G401.6 (cell line): ENCODE data around the gene ADAMTS2.

Experiments
- FAIRE-seq: peaks from 2 replicates; lab custom pipeline; 2012; peaks lifted over from hg19 to GRCh38; lab: Jason Lieb, UNC

Gene ADAMTS2

DNA sequence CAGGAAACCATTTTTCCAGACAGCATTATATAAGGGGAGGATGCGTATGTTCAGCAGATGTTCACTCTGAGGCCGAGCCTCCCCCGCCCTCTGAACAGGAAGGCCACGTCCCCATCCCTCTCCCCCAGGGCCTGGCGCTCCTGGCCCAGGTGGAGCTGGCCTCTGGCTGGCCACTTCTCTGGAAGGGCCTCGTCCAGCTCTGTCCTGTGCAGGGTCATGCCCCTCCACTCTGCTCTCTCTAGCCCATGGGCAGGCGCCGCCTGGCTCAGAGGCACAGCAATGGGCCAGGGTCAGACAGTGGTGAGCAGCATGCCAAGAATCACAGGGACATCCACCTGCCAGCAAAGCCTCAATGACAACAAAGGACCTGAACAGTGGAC, 34.2 kb downstream of the ADAMTS2 start:
- FAIRE-seq: no peak

DNA sequence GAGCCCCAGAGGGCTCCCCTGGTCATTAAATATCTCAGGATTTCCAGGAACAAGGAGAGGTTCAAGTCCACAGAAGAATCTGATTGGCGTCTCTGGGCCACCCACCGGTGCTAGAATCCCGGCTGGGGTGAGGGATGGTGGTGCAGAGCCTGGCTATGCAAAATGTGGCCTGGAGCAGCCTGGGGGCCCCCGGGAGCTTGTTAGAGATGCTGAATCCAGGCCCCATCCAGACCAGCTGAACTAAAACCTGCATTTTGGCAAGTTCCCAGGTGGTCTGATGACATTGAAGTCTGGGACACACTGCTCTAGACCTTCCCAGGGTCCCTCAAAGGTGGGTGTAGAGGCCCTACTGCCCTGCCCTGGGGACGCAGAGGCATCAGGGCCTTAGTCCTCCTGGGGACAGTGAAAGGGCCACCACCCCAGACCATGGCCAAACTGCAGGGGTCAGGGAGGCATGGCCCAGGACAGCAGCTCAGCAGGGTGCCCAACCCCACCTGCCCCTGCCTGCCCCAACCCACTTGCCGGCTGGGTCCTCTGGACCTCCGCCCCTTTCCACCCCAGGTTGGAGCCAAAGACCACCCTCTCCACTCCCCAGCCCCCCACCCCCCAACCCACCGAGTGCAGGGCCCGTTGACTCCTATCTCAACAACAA, 34.7 kb downstream of the ADAMTS2 start:
- FAIRE-seq: no peak

DNA sequence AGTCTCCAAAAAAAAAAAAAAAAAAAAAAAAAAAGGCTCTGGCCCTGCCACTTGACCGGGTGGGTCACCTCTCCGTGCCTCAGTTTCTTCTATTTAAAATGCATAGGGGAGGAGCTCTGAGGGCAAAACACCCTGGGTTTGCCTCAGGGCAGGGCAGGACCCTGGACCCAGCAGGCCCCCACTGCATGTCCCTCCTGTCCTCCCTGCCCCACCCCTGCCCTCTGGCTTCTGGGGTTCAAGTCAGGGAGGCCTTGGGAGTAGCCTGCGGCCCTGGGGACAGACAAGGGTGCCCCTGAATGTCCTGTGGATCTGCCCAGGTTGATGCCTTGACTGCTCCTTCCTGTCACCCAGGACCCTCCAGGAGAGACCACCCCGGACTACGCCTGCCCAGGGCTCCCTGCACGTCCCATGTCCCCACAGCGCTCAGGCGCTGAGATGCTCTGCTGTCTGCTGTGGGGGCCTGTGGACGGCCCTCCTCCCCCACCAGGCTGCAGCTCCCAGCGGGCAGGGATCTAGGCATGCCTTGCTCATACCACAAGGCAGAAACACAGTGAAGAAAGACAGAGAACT, 35.4 kb downstream of the ADAMTS2 start:
- no peak for FAIRE-seq

DNA sequence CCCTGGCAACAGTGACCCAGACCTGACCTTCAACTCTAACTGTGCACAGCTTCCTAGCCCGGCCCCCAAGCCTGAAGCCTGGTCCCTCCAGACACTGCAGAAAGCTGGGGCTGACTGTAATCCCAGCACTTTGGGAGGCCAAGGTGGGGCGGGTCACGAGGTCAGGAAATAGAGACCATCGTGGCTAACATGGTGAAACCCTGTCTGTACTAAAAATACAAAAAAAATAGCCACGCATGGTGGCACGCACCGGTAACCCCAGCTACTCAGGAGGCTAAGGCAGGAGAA, 35.9 kb downstream of the ADAMTS2 start:
- FAIRE-seq: no peak

DNA sequence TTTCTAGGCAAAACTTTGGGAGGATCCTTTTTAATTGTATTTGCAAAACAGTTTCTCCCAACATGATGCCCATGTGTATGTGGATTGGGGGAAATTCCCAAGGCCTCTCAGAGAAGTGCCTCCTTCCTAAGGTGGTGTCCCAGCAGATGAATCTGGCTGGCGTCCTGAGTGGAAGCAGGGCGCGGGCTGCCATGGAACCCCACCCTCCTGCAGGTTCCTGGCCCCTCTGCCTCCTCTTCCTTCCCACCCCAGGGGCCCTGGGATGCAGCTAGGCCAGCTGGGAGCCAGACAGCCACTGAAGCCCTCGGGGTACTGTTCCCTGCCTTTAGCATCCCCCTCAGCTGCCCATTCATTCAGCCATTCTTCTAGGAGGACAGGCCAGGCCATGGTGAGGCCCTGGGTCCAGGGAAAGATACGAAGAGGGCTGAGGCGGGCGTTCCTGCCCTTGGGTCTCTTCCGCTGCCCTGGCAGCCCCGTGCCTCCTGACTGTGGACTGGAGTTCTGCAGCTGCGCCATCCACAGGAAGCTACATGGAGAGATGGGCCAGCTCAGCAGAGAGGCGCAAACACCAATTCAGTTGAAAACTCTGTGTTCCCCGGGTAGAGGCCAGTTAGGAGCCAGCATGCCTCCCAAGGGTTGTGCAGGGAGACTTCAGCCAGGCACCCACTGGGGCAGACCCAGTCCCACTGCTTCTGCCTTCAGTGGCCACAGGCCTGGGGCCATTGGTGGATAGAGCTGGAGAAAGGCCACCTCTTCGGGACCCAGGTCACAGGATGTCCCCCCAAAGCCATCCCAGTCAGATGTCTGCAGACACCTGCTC, 36.5 kb downstream of the ADAMTS2 start:
- no peak for FAIRE-seq

DNA sequence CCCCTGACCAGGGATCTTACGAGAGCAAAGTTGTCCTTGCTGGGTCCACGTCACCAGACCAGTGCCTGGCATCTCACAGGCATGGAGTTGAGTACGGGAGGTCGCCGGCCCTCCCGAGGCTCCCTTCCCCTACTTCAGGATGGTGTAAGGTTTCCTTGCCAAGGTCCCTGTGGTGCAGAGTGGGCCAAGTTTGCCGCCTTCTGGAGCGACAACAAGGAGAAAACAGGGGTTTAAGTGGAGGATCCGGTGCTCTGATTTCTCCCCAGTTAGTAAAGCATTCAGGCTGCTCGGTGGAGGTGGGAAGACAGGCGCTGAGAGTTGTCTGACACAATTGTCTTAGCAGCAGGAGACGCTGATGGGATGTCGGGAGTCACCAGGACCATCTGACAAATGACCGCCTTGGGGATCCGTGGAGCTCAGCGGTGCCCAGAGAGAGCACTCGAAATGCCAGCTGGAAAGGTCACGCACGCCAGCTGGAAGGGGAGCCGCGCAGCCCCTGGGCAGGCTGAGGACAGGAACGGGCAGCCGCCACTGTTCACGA, 37.3 kb downstream of the ADAMTS2 start:
- FAIRE-seq: no peak

DNA sequence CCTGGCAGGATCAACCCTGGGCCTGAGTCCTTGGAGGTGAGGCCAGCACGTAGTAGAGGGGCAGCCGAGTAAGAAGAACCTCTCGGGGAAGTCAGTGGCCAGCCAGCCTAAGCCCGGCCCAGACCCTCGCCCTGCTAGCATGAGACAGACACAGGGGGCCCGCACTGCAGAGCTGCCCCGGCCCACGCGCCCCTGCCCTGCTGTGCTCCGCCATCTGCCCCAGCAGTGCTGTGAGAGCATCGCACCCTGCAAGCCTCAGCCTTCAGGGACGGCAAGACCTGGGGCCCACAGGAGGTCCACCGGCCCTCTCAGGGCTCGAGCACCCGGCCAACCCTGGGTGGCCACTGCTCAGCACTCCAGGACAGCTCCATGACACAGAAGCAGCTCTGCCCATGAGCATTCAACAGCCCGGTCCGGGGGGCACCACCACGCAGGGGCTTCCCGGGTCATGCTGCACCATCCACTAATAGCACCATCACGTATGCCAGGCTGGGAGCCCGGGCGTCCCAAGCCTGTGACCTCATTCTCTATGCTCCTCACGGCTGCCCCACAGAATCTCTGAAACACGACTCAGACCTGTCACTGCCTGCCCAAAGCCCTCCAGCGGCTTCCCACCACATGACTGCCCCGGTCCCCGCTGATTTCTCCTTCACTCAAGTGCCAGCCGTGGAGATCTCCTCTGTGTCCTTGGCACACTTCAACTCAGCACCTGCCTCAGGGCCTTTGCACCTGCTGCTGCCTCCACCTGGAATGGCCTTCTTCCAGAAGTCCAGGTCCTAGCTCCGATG, 38.1 kb downstream of the ADAMTS2 start:
- no peak for FAIRE-seq

DNA sequence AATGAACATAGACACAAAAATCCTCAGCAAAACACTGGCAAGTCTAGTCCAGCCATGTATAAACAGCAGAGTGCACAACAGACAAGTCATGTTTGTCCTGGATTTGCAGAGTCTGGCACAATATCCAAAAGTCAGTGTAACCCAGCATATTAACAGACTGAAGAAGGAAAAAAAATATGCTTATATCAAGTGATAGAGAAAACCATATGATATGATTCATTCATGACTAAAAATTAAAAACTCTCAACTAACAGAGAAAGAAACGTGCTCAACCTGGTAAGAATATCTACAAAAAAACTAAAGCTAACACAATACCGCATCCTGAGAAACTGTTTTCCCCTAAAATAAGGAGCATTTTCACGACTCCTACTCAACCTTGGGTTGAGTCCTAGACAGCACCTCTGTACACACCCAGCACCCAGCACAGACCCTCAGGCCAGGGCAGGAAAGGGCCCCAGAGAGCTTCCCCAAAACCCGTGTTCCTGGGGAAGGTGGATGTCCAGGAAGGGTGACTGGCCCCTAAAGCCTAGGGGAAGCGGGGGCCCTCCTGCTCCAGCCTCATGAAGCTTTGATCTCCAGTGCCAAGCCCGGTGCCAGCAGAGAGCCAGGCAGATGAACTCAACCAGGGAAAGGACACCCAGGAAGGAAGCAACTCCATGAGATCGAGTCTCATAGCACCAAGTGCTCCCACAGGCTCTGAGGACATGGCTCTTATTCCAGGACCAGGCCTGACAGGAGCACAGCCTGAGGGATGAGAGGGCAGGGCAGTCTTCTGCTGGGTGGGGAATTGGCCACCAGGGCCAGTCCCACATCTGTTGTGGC, 38.9 kb downstream of the ADAMTS2 start:
- FAIRE-seq: no peak

DNA sequence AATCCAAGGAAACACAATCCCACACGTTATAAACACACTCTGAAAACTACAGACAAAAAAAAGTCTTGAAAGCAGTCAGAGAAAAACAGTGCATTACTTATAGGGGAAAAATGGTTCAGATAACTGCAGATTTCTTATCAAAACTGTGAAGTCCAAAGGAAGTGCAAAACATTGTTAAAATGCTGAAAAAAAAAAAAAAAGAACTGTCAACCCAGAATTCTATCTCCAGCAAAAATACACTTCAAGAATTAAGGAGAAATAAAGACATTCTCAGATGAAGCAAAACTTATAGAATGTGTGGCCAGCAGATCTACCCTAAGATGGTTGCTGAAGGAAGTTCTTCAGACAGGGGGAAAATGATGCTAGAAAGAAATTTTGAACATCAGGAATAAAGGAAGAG, 40.4 kb downstream of the ADAMTS2 start:
- FAIRE-seq: no peak

DNA sequence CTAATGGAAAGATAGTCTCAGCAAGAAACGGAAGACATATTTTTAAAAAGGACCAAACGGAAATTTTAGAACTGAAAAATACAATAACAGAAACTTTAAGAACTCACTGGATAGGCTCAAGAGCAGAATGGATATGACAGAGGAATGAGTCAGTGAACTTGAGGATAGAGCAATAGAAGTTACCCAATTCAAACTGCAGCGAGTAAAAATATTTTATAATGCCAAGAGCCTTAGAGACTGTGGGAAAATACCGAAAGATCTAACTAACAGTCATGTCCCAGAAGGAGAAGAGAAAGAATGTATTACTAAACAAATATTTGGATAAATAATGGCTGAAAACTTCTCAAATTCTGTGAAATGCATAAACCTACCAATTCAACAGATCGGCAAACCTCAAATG, 40.8 kb downstream of the ADAMTS2 start:
- FAIRE-seq: no peak

DNA sequence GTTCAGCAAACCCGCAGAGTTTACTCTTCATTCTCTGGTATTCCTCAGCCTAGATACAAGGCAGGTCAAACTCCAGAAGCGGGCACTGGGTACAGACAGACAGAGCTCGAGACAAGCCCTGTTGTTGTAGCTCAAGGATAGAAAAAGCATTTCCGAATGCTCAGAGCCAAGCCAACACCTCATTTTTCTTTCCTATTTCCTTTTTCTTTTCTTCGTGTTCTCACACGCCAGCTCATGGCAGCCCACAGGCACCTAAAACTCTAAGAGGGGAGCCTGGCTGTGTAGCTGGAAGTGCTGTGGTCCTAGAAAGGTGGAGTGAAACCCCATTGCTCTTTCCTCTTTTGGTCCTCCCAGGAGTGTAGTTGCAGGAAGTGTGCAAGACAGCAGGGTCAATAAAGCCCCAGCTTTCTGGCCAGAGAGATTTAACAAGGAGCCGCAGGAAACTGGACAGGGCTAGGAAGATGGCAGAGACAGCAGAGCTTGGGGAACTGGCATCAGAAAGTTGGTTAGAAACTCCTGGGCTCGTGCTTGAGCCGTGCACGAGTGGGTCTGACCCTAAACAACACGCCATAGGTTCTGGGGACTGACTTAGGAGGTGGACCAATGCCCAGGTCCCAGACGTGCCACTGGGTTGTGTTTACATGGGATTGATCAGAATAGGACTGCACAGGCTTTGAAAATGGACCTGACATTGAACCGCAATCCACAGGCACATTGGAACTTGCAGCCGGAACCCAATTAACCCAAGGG, 41.6 kb downstream of the ADAMTS2 start:
- no peak for FAIRE-seq

DNA sequence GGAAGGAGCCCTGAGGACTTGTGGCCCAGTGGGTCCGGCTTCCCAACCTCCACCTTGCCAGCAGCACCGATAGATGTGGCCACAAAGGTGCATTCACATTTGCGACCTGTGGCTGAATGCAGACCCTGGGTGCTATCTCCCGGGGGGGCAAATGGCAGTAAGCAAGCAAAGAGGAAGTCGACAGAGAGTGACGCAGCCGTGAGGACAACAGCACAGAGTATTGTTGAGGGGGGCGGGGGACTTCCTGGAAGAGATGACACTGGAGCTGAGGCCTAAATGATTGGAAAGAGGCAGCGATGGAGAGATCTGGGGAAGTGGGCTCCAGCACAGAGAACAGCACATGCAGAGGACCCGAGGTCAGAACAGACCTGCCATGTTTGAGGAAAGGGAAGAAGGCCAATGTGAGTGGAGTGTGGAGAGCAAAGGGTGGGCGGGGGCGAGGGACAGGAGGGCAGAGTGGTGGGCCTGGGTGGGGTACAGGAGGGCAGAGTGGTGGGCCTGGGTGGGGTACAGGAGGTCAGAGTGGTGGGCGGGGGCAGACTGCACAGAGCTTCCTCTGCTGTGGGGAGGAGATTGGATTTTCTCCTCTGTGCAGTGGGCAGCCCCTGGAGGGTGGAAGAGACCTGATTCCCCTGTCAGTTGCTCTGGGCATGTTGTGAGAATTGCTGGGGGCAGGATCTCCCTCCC, 42.6 kb downstream of the ADAMTS2 start:
- FAIRE-seq: no peak

DNA sequence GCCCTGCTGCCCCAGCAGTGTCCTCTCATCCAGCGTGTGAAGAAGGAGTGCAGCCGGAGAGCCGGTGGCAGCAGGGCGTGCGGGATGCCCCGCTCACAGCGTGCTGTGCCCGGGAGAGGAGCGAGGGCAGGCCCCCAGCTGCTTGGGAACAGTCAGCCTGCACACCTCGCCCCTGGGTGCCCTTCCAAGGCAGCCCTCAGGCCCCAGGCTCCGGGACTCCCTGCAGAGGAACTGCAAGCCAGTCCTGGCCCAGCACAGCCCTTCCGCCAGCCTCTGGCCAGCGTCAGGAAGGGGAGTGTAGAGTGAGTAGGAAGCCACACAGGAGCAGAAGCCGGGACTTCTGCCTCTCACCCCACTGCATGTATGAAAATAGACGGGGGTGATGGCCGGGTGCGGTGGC, 43.5 kb downstream of the ADAMTS2 start:
- no peak for FAIRE-seq

DNA sequence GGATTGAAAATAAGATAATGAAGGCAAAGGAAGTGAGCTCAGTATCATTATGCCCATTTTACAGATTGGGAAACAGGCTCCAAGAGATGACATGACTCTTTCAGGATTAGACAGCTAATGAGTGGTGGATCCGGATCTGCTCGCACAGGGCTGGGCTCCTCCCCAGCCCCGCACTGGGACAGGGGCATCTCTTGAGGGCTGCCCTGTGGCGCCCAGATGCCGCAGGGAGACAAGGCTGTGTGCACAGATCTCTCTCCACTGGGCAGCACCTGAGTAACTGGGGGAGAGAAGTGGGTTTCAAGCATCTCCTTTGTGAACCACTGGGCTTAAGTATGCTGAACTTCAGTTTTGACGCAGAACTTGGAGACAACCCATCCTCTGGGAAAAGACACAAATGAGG, 43.9 kb downstream of the ADAMTS2 start:
- no peak for FAIRE-seq

DNA sequence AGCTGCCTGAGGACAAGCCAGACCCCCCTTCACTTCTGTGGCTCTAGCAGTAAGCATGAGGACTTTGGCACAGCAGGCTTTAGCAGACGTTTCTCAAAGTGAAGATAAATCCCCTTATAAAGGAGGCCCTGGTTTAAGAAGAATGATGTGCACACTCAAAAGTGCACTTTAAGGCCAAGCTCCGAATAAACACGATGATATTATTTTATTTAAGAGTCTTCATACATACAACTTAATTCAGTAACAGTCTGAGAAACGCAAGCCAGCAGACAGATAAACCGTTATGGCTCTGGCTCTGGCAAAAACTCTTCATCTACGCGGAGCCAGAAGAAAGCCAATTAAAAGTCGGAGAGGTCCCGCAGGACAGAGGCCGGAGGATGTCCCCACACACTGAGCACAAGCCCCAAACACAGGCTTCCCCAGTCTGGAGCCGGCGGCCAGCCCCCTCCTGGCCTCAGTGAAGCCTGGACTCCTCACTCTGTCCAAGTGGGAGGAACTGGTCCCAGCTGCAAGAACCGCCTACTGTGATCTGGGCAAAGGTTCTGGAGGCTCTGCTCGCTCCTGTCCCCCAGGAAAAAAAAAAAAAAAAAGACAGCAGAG, 44.6 kb downstream of the ADAMTS2 start:
- no peak for FAIRE-seq

DNA sequence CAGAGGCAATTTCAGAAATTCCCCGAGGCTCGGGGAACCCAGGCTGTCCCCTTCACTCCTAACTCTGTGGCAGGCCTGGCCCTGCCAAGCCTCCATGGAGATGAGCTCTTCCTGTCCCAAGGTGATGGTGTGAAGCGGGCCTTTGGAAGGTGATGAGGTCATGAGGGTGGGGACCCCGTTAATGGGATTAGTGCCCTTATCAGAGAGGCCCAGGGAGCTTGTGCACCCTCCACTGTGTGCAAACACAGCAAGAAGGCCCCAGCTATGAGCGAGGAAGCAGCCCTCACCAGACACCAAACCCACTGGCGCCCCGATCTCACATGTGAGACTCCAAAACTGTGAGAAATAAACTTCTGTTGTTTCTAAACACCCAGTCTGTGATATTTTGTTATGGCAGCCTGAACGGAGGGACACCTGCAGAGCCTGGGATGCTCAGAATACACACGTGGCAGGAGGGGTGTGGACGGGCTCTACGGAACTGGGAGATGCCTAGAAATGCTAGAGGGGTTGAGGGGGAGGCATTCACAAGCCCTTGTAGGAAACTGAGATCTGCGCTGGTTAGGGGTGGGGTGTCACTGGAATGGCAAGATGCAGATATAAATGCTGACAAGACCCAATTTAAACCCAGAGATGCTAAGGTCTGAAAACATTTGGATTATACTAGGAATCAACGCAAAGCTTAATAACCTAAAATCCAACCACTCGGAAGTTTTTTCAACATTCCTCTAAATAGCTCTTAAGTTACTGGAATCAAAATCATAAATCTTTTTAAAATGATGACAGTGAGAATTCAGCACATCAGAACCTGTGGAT, 46.9 kb downstream of the ADAMTS2 start:
- FAIRE-seq: no peak

DNA sequence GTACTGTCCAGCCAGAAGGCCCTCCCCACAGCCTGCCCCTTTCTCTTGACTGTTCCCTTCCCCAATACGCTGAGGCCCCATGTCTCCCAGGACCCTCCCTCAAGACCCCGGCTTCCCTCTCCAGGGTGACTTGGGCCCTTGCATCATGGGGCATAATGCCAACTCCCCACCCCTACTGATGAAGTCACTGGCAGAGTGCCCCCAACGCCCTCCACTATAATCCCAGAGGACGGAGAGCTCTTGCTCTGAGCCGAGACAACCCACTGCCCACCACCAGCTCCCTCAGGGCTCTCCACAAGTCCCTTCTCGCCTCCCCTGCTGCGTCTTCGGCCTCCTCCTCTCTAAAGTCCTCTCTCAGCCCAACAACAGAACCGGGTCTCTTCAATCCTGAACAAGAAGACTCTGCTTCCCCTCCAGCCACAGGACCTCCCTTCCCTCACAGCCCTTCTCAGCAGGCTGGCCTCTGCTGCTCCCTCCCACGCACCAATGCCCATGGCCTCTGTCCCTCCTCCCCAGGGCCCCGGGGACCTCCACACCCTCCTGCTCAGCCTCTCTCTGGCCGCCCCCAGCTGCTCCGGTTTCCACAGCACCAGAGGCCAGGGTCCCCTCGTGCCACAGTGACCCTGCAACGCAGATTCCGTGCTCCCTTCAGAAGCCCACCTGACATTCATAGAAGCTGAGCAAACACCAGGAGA, 47.6 kb downstream of the ADAMTS2 start:
- no peak for FAIRE-seq

DNA sequence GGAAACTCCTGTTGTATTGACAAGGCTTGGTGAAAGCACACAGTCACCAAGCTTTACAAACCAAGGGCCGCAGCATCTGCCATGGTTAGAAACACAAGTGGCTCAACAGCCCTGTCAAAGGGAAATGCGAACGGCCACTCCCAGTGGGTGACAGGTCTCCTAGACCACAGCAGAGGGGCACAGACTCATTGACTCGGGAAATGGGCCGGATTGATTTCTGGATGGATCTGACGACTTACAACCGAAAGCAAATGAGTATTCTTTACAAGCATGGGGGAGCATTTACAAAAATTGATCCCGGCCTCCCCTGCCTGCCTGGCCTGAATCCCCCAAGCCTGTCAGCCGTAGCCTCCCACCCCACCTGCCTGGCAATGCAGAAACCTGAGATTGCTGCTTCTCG, 48.2 kb downstream of the ADAMTS2 start:
- no peak for FAIRE-seq
